ENCODE data around the gene PLA2G7. TPM values are rescaled to one million over a fixed set of nuclear protein-coding genes. Genes with fewer than 3 reads are reported as not detected.

Gene PLA2G7
- total and polyA plus RNA-seq, 2 of the 4 experiments (the other 2 are of a cell fraction) = not detected

- no CpG with 5 or more reads among the region's 2 CpGs for WGBS, 2 experiments (ENCODE audit: extremely low coverage in 2 of 2, insufficient read length in 1 of 2)
- POLR2A ChIA-PET (ENCODE audit: unreplicated experiment) = no interaction called here
- Histone ChIP-seq H4K5ac (ENCODE audit: low read depth, low read length) (no peak overlapping the region), H2AFZ (replicated peaks; ENCODE audit: low read length, poor library complexity) (no peak overlapping the region), H2AK9ac (replicated peaks; ENCODE audit: low read depth, low read length, poor library complexity) (no peak overlapping the region), H3K4ac (ENCODE audit: low read depth, low read length) (no peak overlapping the region), H3K9ac (ENCODE audit: low read depth, low read length) (no peak overlapping the region), H3K23ac (ENCODE audit: low read depth, low read length) (no peak overlapping the region), H3K18ac (ENCODE audit: low read depth, low read length) (no peak overlapping the region), H3K4me1 (ENCODE audit: control insufficient read depth, insufficient read depth, low read length) (no peaks in the 10 kb centered on the region), H3K9me1 (ENCODE audit: insufficient read depth, low read length) (no peaks in the 10 kb centered on the region), H3K56ac (ENCODE audit: extremely low read depth, insufficient read depth, low read length) (no peak overlapping the region), H2BK15ac (ENCODE audit: low read depth, low read length) (no peak overlapping the region), H3K36me3 (ENCODE audit: control insufficient read depth, insufficient read depth, low read length) (no peaks in the 10 kb centered on the region), H3K4me3 (ENCODE audit: insufficient read depth, low read depth, low read length) (no peak overlapping the region), H3K9me3 (ENCODE audit: control insufficient read depth, insufficient read depth, low read length) (no peaks in the 10 kb centered on the region), H2AK5ac (ENCODE audit: low read depth, low read length) (no peak overlapping the region), H3K79me1 (ENCODE audit: low read depth in 1 of 2, low read length in 2 of 2) (no peaks in the 10 kb centered on the region), H3K27me3 (ENCODE audit: control insufficient read depth, insufficient read depth, low read length) (no peaks in the 10 kb centered on the region), H4K8ac (ENCODE audit: low read depth in 2 of 2, low read length in 2 of 2) (no peak overlapping the region), H2BK5ac (ENCODE audit: low read depth, low read length, poor library complexity, severe bottlenecking) (no peak overlapping the region), H3K14ac (replicated peaks; ENCODE audit: low read depth, low read length) (no peak overlapping the region), H3K27ac (ENCODE audit: insufficient read depth, low read length) (no peak overlapping the region), H3K4me2 (ENCODE audit: low read depth, low read length) (no peak overlapping the region), H4K20me1 (ENCODE audit: insufficient read depth, low read length) (no peaks in the 10 kb centered on the region), H4K91ac (ENCODE audit: insufficient read depth, low read depth, low read length) (no peak overlapping the region), H2BK20ac (ENCODE audit: low read depth, low read length) (no peak overlapping the region), H2BK120ac (ENCODE audit: low read depth, low read length) (no peak overlapping the region)
- dilution Hi-C loops (cut with HindIII; ENCODE audit: low sequenced_read_pairs, unreplicated experiment) = no loop called here
- ATAC-seq (ENCODE audit: low read depth) (no peak), DNase-seq (no peak)
- no TSS peak for BruUV-seq (replicated peaks)
- intact Hi-C loops (cut with micrococcal nuclease) = no loop called here
- TF ChIP-seq, protein P1, sequence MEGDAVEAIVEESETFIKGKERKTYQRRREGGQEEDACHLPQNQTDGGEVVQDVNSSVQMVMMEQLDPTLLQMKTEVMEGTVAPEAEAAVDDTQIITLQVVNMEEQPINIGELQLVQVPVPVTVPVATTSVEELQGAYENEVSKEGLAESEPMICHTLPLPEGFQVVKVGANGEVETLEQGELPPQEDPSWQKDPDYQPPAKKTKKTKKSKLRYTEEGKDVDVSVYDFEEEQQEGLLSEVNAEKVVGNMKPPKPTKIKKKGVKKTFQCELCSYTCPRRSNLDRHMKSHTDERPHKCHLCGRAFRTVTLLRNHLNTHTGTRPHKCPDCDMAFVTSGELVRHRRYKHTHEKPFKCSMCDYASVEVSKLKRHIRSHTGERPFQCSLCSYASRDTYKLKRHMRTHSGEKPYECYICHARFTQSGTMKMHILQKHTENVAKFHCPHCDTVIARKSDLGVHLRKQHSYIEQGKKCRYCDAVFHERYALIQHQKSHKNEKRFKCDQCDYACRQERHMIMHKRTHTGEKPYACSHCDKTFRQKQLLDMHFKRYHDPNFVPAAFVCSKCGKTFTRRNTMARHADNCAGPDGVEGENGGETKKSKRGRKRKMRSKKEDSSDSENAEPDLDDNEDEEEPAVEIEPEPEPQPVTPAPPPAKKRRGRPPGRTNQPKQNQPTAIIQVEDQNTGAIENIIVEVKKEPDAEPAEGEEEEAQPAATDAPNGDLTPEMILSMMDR (conservative IDR thresholded peaks at IDR 0.05; ENCODE audit: low read depth, low read length) = no peak
- TF ChIP-seq BHLHE40 (IDR thresholded peaks at IDR 0.05; ENCODE audit: low read depth, low read length) (no peak), FOS (IDR thresholded peaks at IDR 0.05; ENCODE audit: low read depth, low read length) (no peak), RFX5 (IDR thresholded peaks at IDR 0.05; ENCODE audit: low read depth, low read length) (no peak), ELK1 (IDR thresholded peaks at IDR 0.05; ENCODE audit: borderline replicate concordance, low read depth, low read length) (no peak), SMC3 (IDR thresholded peaks at IDR 0.05; ENCODE audit: low read depth, low read length) (no peak), RCOR1 (IDR thresholded peaks at IDR 0.05; ENCODE audit: insufficient replicate concordance, low read length) (no peak), CHD1 (IDR thresholded peaks at IDR 0.05; ENCODE audit: low read depth, low read length) (no peak), MXI1 (IDR thresholded peaks at IDR 0.05; ENCODE audit: borderline replicate concordance, low read depth, low read length) (no peak), POLR2A (IDR thresholded peaks at IDR 0.05; ENCODE audit: low read depth, low read length) (no peak), RAD21 (IDR thresholded peaks at IDR 0.05; ENCODE audit: low read length) (no peak), MAFK (IDR thresholded peaks at IDR 0.05; ENCODE audit: low read depth, low read length) (no peak)
- CTCF ChIA-PET = no interaction called here
- in situ Hi-C loops (cut with MboI; ENCODE audit: low sequenced_read_pairs) = no loop called here
These were observed 73.7 kb downstream of the PLA2G7 start for GRCh38 chr6:46661483-46661882.

Measured in IMR-90 (cell line).